Measurements from ENCODE around the gene STK38L.

The STK38L gene

GRCh38 chr12:27351476-27351875 lies 107.4 kb downstream of the STK38L start:
- no peak for DNase-seq (ENCODE audit: low read depth)

GRCh38 chr12:27355486-27355885 lies 111.4 kb downstream of the STK38L start:
- DNase-seq (ENCODE audit: low read depth): no peak

- peak; percentile 36 for DNase-seq (ENCODE audit: low read depth)
Observed at GRCh38 chr12:27355979-27356378, 111.9 kb downstream of the STK38L start.

- DNase-seq (ENCODE audit: low read depth): no peak
Observed at GRCh38 chr12:27359578-27360340, 115.7 kb downstream of the STK38L start.

GRCh38 chr12:27361372-27361771 lies 117.3 kb downstream of the STK38L start:
- no peak for DNase-seq (ENCODE audit: low read depth)

- no peak for DNase-seq (ENCODE audit: low read depth)
Observed at GRCh38 chr12:27366621-27367020, 122.5 kb downstream of the STK38L start.

- DNase-seq (ENCODE audit: low read depth): no peak
Observed at GRCh38 chr12:27367078-27367477, 123.0 kb downstream of the STK38L start.
